GM18526 (cell line): ENCODE results near the gene S1PR4.

Experiments used
- POLR2A ChIP-seq: IDR thresholded peaks from 3 replicates; pipeline ENCODE4 v1.6.1; 2011; ENCODE audit not compliant: insufficient read length; ENCODE audit errors: extremely low read depth

Gene S1PR4

GRCh38 chr19:3196064-3196932 is 17.7 kb downstream of the S1PR4 start:
- no peak for TF ChIP-seq POLR2A

GRCh38 chr19:3196933-3197205 is 18.3 kb downstream of the S1PR4 start:
- no peak for TF ChIP-seq POLR2A

GRCh38 chr19:3198901-3199700 is 20.5 kb downstream of the S1PR4 start:
- no peak for TF ChIP-seq POLR2A

GRCh38 chr19:3201072-3201700 is 22.6 kb downstream of the S1PR4 start:
- TF ChIP-seq POLR2A, result no peak

- TF ChIP-seq POLR2A, result no peak
Measured at GRCh38 chr19:3201911-3202310, 23.3 kb downstream of the S1PR4 start.

DNA sequence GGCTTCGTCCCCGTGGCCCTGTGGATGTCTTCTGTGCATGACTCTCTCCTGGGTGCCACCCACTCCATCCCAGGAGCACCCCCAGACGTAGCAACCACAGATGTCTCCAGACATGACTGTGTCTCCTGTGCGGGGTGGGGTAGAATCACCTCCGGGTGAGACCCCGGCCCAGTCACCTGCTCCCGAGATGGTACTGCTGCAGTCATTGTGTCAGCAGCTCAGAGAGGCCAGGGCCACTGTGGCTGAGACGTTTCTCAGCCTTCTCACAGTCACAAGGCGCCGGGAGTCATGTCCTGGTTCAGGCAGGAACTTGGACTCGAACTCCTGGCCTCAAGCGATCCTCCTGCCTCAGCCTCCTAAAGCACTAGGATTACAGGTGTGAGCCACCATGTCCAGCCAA is 23.8 kb downstream of the S1PR4 start:
- no peak for TF ChIP-seq POLR2A

DNA sequence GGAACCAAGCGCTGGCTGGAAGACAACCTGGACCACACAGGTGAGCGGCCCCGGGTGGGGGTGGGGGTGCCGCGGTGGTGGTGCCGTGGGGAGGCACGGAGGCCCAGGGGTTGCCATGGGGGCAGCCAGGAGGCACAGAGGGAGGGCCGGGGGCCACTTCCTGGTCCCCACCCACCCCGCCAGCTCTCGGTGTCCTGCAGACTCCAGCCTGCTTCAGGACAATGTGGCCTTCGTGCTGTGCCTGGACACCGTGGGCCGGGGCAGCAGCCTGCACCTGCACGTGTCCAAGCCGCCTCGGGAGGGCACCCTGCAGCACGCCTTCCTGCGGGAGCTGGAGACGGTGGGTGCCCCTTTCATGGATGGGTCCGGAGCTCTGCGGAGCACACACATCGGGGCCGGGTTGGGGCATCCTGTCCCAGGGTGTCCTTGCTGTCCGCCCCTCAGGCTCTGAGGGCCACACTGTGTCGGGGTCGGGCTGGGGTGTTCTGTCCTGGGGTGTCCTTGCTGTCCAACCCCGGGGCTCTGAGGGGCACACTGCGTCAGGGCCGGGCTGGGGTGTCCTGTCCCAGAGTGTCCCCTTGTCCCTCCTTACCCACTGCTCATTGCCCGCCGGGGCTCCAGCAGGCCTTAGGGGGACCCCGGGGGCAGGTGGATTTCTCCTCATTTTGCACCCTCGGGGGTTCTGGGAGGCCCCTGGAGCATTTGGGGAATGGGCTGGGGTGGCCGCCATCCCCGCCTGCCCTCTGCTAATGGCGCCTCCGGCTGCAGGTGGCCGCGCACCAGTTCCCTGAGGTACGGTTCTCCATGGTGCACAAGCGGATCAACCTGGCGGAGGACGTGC is 25.5 kb downstream of the S1PR4 start:
- TF ChIP-seq POLR2A, result no peak

- no peak for TF ChIP-seq POLR2A
Measured at GRCh38 chr19:3204646-3205275, 26.2 kb downstream of the S1PR4 start.

GRCh38 chr19:3206216-3206953 is 27.8 kb downstream of the S1PR4 start:
- no peak for TF ChIP-seq POLR2A

GRCh38 chr19:3207461-3208242 is 29.1 kb downstream of the S1PR4 start:
- no peak for TF ChIP-seq POLR2A

DNA sequence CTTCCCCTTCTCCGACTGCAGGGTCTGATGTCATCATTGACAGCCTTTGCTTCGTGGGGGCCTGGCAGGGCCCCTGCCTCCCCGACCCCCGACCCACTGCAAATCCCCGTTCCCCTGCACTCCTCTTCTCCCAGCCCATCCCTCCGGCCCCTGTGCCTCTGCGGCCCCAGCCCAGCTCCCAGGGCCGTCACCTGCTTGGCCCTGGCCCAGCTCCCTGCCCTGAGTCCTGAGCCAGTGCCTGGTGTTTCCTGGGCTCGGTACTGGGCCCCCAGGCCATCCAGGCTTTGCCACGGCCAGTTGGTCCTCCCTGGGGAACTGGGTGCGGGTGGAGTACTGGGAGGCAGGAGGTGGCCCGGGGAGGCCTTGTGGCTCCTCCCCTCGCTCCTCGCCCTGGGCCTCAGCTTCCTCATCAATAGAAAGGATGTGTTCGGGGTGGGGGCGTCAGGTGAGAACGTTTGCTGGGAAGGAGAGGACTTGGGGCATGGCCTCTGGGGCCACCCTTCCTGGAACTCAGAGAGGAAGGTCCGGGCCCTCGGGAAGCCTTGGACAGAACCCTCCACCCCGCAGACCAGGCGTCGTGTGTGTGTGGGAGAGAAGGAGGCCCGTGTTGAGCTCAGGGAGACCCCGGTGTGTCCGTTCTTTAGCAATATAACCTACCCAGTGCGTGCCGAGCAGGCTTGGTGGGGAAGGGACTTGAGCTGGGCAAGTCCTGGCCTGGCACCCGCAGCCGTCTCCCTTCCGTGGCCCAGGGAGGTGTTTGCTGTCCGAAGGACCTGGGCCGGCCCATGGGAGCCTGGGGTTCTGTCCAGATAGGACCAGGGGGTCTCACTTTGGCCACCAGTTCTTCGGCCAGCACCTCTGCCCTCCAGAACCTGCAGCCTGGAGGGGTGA is 30.0 kb downstream of the S1PR4 start:
- no peak for TF ChIP-seq POLR2A

DNA sequence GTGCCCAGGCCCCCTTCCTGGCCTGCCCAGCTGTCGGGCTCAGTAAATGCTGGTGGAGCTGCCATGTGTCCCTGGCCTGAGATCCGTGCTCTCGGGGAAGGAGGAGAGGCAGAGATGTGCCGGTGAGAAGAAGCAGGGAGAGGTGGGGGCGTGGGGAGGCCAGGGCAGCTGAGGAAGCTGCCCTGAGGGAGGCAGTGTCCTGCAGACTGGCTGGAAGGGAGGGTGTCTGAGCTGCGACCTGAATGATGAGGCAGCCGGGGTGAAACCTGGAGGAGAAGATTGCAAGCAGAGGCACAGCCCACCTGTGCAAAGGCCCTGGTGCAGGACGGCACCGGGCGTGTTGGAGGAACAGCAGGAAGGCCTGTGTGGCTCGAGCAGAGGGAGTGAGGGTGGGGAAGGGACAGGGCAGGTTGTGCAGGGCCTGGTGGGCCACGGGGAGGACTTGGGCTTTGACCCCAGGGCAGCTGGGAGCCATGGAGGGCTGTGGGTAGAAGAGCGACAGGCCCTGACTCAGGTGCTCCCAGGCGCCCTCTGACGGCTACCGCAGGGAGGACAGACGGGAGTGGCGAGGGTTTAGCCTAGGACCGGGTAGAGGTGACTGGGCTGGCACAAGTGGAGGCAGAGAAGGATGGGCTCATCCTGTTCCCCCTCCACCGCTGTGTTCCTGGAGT is 31.9 kb downstream of the S1PR4 start:
- TF ChIP-seq POLR2A, result no peak
